ENCODE results near the gene PACSIN3. TPM values are rescaled to one million over a fixed set of nuclear protein-coding genes. Genes with fewer than 3 reads are reported as not detected.

Gene PACSIN3
- polyA plus RNA-seq (2011; rRNA removed) (15.3 and 19.7 TPM in 2 replicates), polyA minus RNA-seq (2011; rRNA and poly(A)+ RNA removed) (11.9 and 13.0 TPM in 2 replicates)

GRCh38 chr11:47186076-47186699 is at the start of gene PACSIN3:
Gene PACSIN3 (minus strand): TSS chr11:47186434. CDS start chr11:47182727, 3,707 bp downstream.
- DNase-seq (ENCODE audit: low read depth, low spot score), result no peak
- H3K27ac ChIP-seq (ENCODE audit: low read depth, low read length), result peak within 1 kb of the TSS; percentile 57
- ChIA-PET POLR2A (interaction anchor here (0.7 kb wide), 1 partner anchor 51 kb away, joined by 3 read pairs; no protein-coding TSS in a partner anchor), CTCF (interaction anchor here (0.6 to 2.3 kb wide), 9 partner anchors 8 to 188 kb away, joined by 3 to 13 read pairs (median 8); partner anchors contain the start of gene NR1H3)
- H3K9me3 ChIP-seq (ENCODE audit: control insufficient read depth, insufficient read depth, low read length), result no peaks in the 10 kb centered on the region
- peak within 1 kb of the TSS; percentile 67 for H3K4me3 ChIP-seq (ENCODE audit: low read depth, low read length)
- TF ChIP-seq CTCF (IDR thresholded peaks at IDR 0.05; ENCODE audit: low read depth, low read length), result no peak
- no peaks in the 10 kb centered on the region for H3K27me3 ChIP-seq (ENCODE audit: control insufficient read depth, insufficient read depth, low read length)

- Histone ChIP-seq H3K27me3 (ENCODE audit: control insufficient read depth, insufficient read depth, low read length) (no peaks in the 10 kb centered on the region), H3K9me3 (ENCODE audit: control insufficient read depth, insufficient read depth, low read length) (no peaks in the 10 kb centered on the region), H3K4me3 (ENCODE audit: low read depth, low read length) (no peak overlapping the region), H3K27ac (ENCODE audit: low read depth, low read length) (no peak overlapping the region)
- ChIA-PET POLR2A (interaction anchor here (0.7 to 2.2 kb wide), 4 partner anchors 8 to 63 kb away, joined by 4 to 9 read pairs (median 4); partner anchors contain the start of gene ACP2), CTCF (interaction anchor here (0.7 to 3.5 kb wide), 7 partner anchors 11 to 177 kb away, joined by 3 to 30 read pairs (median 5); partner anchors contain the start of genes MADD and NR1H3)
- DNase-seq (ENCODE audit: low read depth, low spot score), result no peak
- TF ChIP-seq CTCF (IDR thresholded peaks at IDR 0.05; ENCODE audit: low read depth, low read length), result no peak
These were observed 48.9 kb upstream of the PACSIN3 start for GRCh38 chr11:47235163-47235562.

GRCh38 chr11:47234669-47235100 is 48.5 kb upstream of the PACSIN3 start:
- CTCF ChIA-PET, result interaction anchor here (0.7 to 3.5 kb wide), 12 partner anchors 8 to 178 kb away, joined by 3 to 30 read pairs (median 5); partner anchors contain the start of genes ACP2, MADD and NR1H3
- H3K27me3 ChIP-seq (ENCODE audit: control insufficient read depth, insufficient read depth, low read length), result no peaks in the 10 kb centered on the region
- no peak overlapping the region for H3K4me3 ChIP-seq (ENCODE audit: low read depth, low read length)
- TF ChIP-seq CTCF (IDR thresholded peaks at IDR 0.05; ENCODE audit: low read depth, low read length), result no peak
- no peak overlapping the region for H3K27ac ChIP-seq (ENCODE audit: low read depth, low read length)
- POLR2A ChIA-PET, result interaction anchor here (0.8 to 2.2 kb wide), 3 partner anchors 9 to 30 kb away, joined by 4 to 9 read pairs (median 4); partner anchors contain the start of gene ACP2
- H3K9me3 ChIP-seq (ENCODE audit: control insufficient read depth, insufficient read depth, low read length), result no peaks in the 10 kb centered on the region
- DNase-seq (ENCODE audit: low read depth, low spot score), result no peak

- CTCF ChIA-PET, result interaction anchor here (0.7 to 3.5 kb wide), 14 partner anchors 8 to 178 kb away, joined by 3 to 30 read pairs (median 4); partner anchors contain the start of genes ACP2, MADD and NR1H3
- POLR2A ChIA-PET, result interaction anchor here (0.8 to 2.2 kb wide), 4 partner anchors 9 to 47 kb away, joined by 4 to 9 read pairs (median 4); partner anchors contain the start of gene ACP2
- no peak for DNase-seq (ENCODE audit: low read depth, low spot score)
- Histone ChIP-seq H3K4me3 (ENCODE audit: low read depth, low read length) (no peak overlapping the region), H3K27ac (ENCODE audit: low read depth, low read length) (no peak overlapping the region), H3K9me3 (ENCODE audit: control insufficient read depth, insufficient read depth, low read length) (no peaks in the 10 kb centered on the region), H3K27me3 (ENCODE audit: control insufficient read depth, insufficient read depth, low read length) (no peaks in the 10 kb centered on the region)
- TF ChIP-seq CTCF (IDR thresholded peaks at IDR 0.05; ENCODE audit: low read depth, low read length), result peak; percentile 48
These were observed 47.9 kb upstream of the PACSIN3 start for GRCh38 chr11:47233989-47234668.

Data from AG04450 (cell line).